Lung (tissue), 12 donors: ENCODE results near the gene NCAM1. TPM values are rescaled to one million over a fixed set of nuclear protein-coding genes. Genes with fewer than 3 reads are reported as not detected.

Source experiments
- ATAC-seq: fragments of 200-7000 bp; cut with Tn5 transposase; one replicate; pipeline ENCODE4 v1.9.1; 2020; ENCODE audit warnings: moderate number of reproducible peaks; ENCODE audit not compliant: insufficient read depth, low FRiP score
- DNase-seq, 3 donors: peaks; one replicate each; pipeline ENCODE4 v3.0.0-alpha.2; 2013 to 2017
- H3K27ac ChIP-seq, 2 donors: one replicate each; pipeline ENCODE4 v1.5.1; 2013; ENCODE audit warnings: mild to moderate bottlenecking in 2 of 2, moderate library complexity in 2 of 2, control low read depth in 1 of 2, inconsistent platforms in 1 of 2, low read depth in 1 of 2, low read length in 1 of 2
- H3K27me3 ChIP-seq, 3 donors: one replicate each; pipeline ENCODE4 v1.5.1; 2013; ENCODE audit warnings: low read length in 2 of 3; ENCODE audit not compliant: control insufficient read depth in 3 of 3, insufficient read depth in 3 of 3
- H3K36me3 ChIP-seq, 4 donors: one replicate each; pipeline ENCODE4 v1.5.1; 2013; ENCODE audit warnings: low read length in 4 of 4, mild to moderate bottlenecking in 1 of 4, moderate library complexity in 1 of 4; ENCODE audit not compliant: control insufficient read depth in 4 of 4, insufficient read depth in 4 of 4
- H3K4me1 ChIP-seq, 5 donors: one replicate each; pipeline ENCODE4 v1.5.1; 2013; ENCODE audit warnings: low read length in 5 of 5, mild to moderate bottlenecking in 2 of 5, moderate library complexity in 1 of 5; ENCODE audit not compliant: control insufficient read depth in 5 of 5, insufficient read depth in 5 of 5
- H3K4me3 ChIP-seq: one replicate; pipeline ENCODE4 v1.5.1; 2013; ENCODE audit warnings: mild to moderate bottlenecking, control low read depth, moderate library complexity
- H3K9ac ChIP-seq, 2 donors: one replicate each; pipeline ENCODE4 v1.5.1; 2013; ENCODE audit warnings: low read length in 2 of 2, control low read depth in 1 of 2; ENCODE audit not compliant: insufficient read depth in 1 of 2
- H3K9me3 ChIP-seq, 4 donors: one replicate each; pipeline ENCODE4 v1.5.1; 2013; ENCODE audit warnings: low read length in 3 of 4, mild to moderate bottlenecking in 1 of 4, moderate library complexity in 1 of 4; ENCODE audit not compliant: control insufficient read depth in 4 of 4, insufficient read depth in 3 of 4
- CTCF ChIP-seq: IDR thresholded peaks from 2 replicates; pipeline ENCODE4 v1.5.1; 2012; ENCODE audit warnings: mild to moderate bottlenecking; ENCODE audit errors: control extremely low read depth, extremely low read depth
- WGBS, 2 donors: extraction: QIAGEN DNeasy Blood & Tissue Kit; methylation state at CpG; one replicate each; pipeline ENCODE4 v1.1.7; 2013; 5-methylcytosine and 5-hydroxymethylcytosine counted together
- polyA plus RNA-seq, 2 donors: library from polyadenylated mRNA; stranded (reverse); fragments of 200-250 nt; gene quantifications; one replicate each; pipeline ENCODE4 v1.2.1, GENCODE V29; 2013
- total RNA-seq, 2 donors: library from RNA; depleted of rRNA in 1 of 2; stranded (reverse); fragments of >200 nt in 1 of 2; gene quantifications; one replicate each; pipeline ENCODE4 v1.2.1, GENCODE V29; 2014 to 2021
- donor health status: control.
- donor health status: control.
- donor health status: Bipolar disorder and iron deficiency.
- donor health status: healthy.
- donor health status: DM: yes; HTN: yes; CAD: no.

NCAM1 gene
- total and polyA plus RNA-seq, 4 donors, result 0.28 to 36.5 (median 2.4) TPM

GRCh38 chr11:113203141-113203753 lies 242.0 kb downstream of the NCAM1 start:
- Histone ChIP-seq H3K27me3 (no peaks in the 10 kb centered on the region), H3K36me3 (peaks cover 0 to 4% (median 1%) of the 10 kb centered on the region in 4 donors), H3K27ac (no peak overlapping the region), H3K4me3 (no peak overlapping the region), H3K9me3 (peaks cover 0 to 5% (median 0%) of the 10 kb centered on the region in 4 donors), H3K4me1 (peaks cover 0 to 24% (median 2%) of the 10 kb centered on the region in 5 donors), H3K9ac (no peak overlapping the region)
- no peak for TF ChIP-seq CTCF
- ATAC-seq (no peak), DNase-seq (no peak)
- WGBS, 2 donors, result 92% methylated on average over 17 of the region's 17 CpGs

GRCh38 chr11:113204280-113204679 lies 243.1 kb downstream of the NCAM1 start:
- ATAC-seq, result no peak
- no peak for DNase-seq
- no peak for TF ChIP-seq CTCF

GRCh38 chr11:113213549-113213948 lies 252.3 kb downstream of the NCAM1 start:
- Histone ChIP-seq H3K27me3 (no peaks in the 10 kb centered on the region), H3K27ac (no peak overlapping the region), H3K9me3 (no peaks in the 10 kb centered on the region), H3K9ac (no peak overlapping the region), H3K4me3 (no peak overlapping the region), H3K4me1 (no peaks in the 10 kb centered on the region), H3K36me3 (peaks cover 0 to 13% (median 8%) of the 10 kb centered on the region in 4 donors)
- 72 to 80% methylated on average over 2 of the region's 2 CpGs for WGBS, 2 donors
- DNase-seq, result no peak
- ATAC-seq, result no peak
- TF ChIP-seq CTCF, result no peak

More at GRCh38 chr11:113204280-113204679, 243.1 kb downstream of the NCAM1 start:
- 79% methylated on average over 10 of the region's 10 CpGs for WGBS, 2 donors
- Histone ChIP-seq H3K4me3 (no peak overlapping the region), H3K36me3 (peaks cover 0 to 6% (median 4%) of the 10 kb centered on the region in 4 donors), H3K27me3 (no peaks in the 10 kb centered on the region), H3K4me1 (peaks cover 0 to 15% (median under 1%) of the 10 kb centered on the region in 5 donors), H3K9me3 (peaks cover 0 to 8% (median 0%) of the 10 kb centered on the region in 4 donors), H3K27ac (no peak overlapping the region), H3K9ac (no peak overlapping the region)
